ENCODE measurements around the gene GEMIN8. TPM values are rescaled to one million over a fixed set of nuclear protein-coding genes. Genes with fewer than 3 reads are reported as not detected.

Gene GEMIN8
- total RNA-seq, 1 donor: 17.0 TPM

DNA sequence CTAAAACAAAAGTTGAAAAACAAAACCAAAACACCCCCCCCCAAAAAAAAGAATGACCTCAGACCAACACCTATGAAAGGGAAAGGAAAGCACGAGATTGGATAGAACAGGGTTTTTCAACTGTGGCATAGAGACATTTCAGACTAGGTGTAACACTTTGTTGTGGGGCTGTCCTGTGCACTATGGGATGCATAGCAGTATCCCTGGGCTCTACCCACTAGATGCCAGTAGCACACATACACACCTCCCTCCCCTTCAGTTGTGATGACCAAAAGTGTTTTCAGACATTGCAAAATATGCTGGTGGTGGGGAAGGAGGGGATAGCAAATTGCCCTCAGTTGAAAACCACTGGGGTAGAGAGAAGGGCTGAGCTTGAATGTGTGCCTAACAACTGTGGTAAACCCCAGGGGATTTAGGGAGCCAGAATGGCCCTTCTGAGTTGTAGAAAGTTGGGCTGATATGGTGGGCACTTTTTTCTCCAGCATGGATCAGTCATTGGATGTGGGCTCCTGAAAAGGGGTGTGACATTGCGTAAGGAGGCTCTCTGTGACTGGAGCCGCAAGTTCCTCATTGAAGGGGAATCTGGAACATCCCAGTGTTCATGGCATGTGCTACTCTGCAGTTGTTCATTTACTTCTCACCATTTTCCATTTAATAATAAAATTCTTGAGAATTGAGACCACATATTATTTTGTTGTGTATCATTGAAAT, 8.8 kb upstream of the GEMIN8 start:
- Histone ChIP-seq H3K36me3 (ENCODE audit: insufficient read depth, low read length) (no peaks in the 10 kb centered on the region), H3K4me3 (ENCODE audit: insufficient read depth, low read length) (no peak overlapping the region), H2AFZ (ENCODE audit: low read length) (no peak overlapping the region), H3K4me1 (ENCODE audit: insufficient read depth, low read length) (no peaks in the 10 kb centered on the region), H3K27me3 (ENCODE audit: insufficient read depth, low read length) (no peaks in the 10 kb centered on the region), H3K9me3 (ENCODE audit: low read depth, low read length) (no peaks in the 10 kb centered on the region), H4K20me1 (ENCODE audit: insufficient read depth, low read length) (no peaks in the 10 kb centered on the region), H3K27ac (ENCODE audit: low read depth, low read length) (no peak overlapping the region), H3K79me2 (ENCODE audit: insufficient read depth, low read length) (no peaks in the 10 kb centered on the region), H3K4me2 (ENCODE audit: insufficient read depth, low read length) (no peak overlapping the region)
- no peak for TF ChIP-seq CTCF (IDR thresholded peaks at IDR 0.05; ENCODE audit: extremely low read depth, low read depth, low read length)
- DNase-seq (ENCODE audit: insufficient read length, low spot score, missing footprints): no peak

DNA sequence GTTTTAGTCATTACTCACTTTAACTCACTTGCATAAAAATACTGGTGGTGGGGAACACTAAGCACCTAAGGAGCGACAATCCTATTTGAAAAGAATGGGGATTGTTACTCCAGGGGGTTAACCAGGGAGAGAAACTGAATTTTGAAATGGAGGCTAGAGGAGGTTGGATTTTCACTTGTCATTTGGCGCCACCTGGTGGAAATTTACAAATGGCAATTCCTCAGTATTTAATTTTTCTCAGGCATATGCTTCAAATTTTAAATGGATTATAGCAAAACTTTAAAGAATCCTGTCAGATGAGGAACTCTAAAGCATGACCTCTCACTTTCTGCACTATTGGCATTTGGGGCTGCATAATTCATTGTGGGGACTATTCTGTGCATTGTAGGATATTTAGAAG, 2.7 kb upstream of the GEMIN8 start:
- no peaks in the 10 kb centered on the region for H3K27me3 ChIP-seq (ENCODE audit: insufficient read depth, low read length)
- no peaks in the 10 kb centered on the region for H4K20me1 ChIP-seq (ENCODE audit: insufficient read depth, low read length)
- peak overlapping the region; percentile 26 for H2AFZ ChIP-seq (ENCODE audit: low read length)
- peaks cover 22% of the 10 kb centered on the region for H3K4me1 ChIP-seq (ENCODE audit: insufficient read depth, low read length)
- no peaks in the 10 kb centered on the region for H3K36me3 ChIP-seq (ENCODE audit: insufficient read depth, low read length)
- no peaks in the 10 kb centered on the region for H3K9me3 ChIP-seq (ENCODE audit: low read depth, low read length)
- H3K27ac ChIP-seq (ENCODE audit: low read depth, low read length): no peak overlapping the region
- peak; percentile 73 for TF ChIP-seq CTCF (IDR thresholded peaks at IDR 0.05; ENCODE audit: extremely low read depth, low read depth, low read length)
- peak; percentile 69 for DNase-seq (ENCODE audit: insufficient read length, low spot score, missing footprints)
- peaks cover 4% of the 10 kb centered on the region for H3K79me2 ChIP-seq (ENCODE audit: insufficient read depth, low read length)
- H3K4me3 ChIP-seq (ENCODE audit: insufficient read depth, low read length): no peak overlapping the region
- H3K4me2 ChIP-seq (ENCODE audit: insufficient read depth, low read length): no peak overlapping the region

DNA sequence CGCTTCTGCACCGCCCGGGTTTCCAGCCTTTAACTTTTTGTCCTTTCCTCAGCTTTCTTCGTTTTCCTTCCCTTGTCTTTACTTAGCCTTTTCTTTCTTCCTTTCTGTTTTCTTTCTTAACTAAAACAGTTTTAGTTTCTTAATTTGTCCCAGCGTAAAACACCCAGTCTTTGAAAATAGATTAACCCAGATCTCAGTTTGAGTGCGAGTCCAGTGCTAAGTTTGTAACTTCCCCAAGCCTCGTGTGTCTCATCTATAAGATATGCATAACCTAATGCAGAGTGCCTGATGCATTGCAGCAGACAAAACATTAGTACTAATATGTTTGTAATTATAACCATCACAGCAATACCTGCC, 460 bp upstream of the GEMIN8 start:
- Histone ChIP-seq H2AFZ (ENCODE audit: low read length) (peak overlapping the region; percentile 92), H3K79me2 (ENCODE audit: insufficient read depth, low read length) (peaks cover 16% of the 10 kb centered on the region)

More for the DNA sequence above, 460 bp upstream of the GEMIN8 start:
- no peaks in the 10 kb centered on the region for H3K9me3 ChIP-seq (ENCODE audit: low read depth, low read length)
- H4K20me1 ChIP-seq (ENCODE audit: insufficient read depth, low read length): peaks cover 6% of the 10 kb centered on the region
- peak overlapping the region; percentile 90 for H3K27ac ChIP-seq (ENCODE audit: low read depth, low read length)
- TF ChIP-seq CTCF (IDR thresholded peaks at IDR 0.05; ENCODE audit: extremely low read depth, low read depth, low read length): no peak
- H3K4me3 ChIP-seq (ENCODE audit: insufficient read depth, low read length): peak overlapping the region; percentile 84
- H3K4me1 ChIP-seq (ENCODE audit: insufficient read depth, low read length): peaks cover 29% of the 10 kb centered on the region
- H3K36me3 ChIP-seq (ENCODE audit: insufficient read depth, low read length): no peaks in the 10 kb centered on the region
- peak overlapping the region; percentile 95 for H3K4me2 ChIP-seq (ENCODE audit: insufficient read depth, low read length)
- no peaks in the 10 kb centered on the region for H3K27me3 ChIP-seq (ENCODE audit: insufficient read depth, low read length)
- peak; percentile 79 for DNase-seq (ENCODE audit: insufficient read length, low spot score, missing footprints)
